K562 (cell line): ENCODE measurements around the gene BEST2. TPM values are rescaled to one million over a fixed set of nuclear protein-coding genes. Genes with fewer than 3 reads are reported as not detected.

ENCODE experiments used
- E2F8 ChIP-seq: fragments of 450-650 bp; IDR thresholded peaks from 2 replicates; pipeline ENCODE4 v1.7.1; 2018; ENCODE audit warnings: mild to moderate bottlenecking, low read depth; ENCODE audit not compliant: partially characterized antibody
- NFIX ChIP-seq: fragments of 250-450 bp; sonication (Bioruptor Pico); IDR thresholded peaks from 2 replicates; pipeline ENCODE4 v1.4.0; 2020; ENCODE audit warnings: low read depth, mild to moderate bottlenecking, moderate library complexity
- SIX5 ChIP-seq, 2 experiments: IDR thresholded peaks; 2 replicates each; pipeline ENCODE4 v1.6.1; 2011; ENCODE audit warnings: low read length in 2 of 2, borderline replicate concordance in 1 of 2, low read depth in 1 of 2, mild to moderate bottlenecking in 1 of 2, moderate library complexity in 1 of 2; ENCODE audit not compliant: insufficient read depth in 1 of 2
- USF2 ChIP-seq: sonication (generic); formaldehyde crosslinking; IDR thresholded peaks from 2 replicates; pipeline ENCODE4 v1.5.0; 2020; ENCODE audit warnings: missing genetic modification reagents
- ZNF175 ChIP-seq: fragments of 200-800 bp; sonication (Bioruptor generic); IDR thresholded peaks from 2 replicates; pipeline ENCODE4 v1.6.1; 2016; ENCODE audit warnings: low read depth, mild to moderate bottlenecking, missing genetic modification characterization, missing compliant biosample characterization
- ZNF280B ChIP-seq: fragments of 250-450 bp; sonication (Bioruptor Pico); IDR thresholded peaks from 2 replicates; pipeline ENCODE4 v1.5.1; 2021; ENCODE audit warnings: mild to moderate bottlenecking
- ZNF395 ChIP-seq: fragments of 200-800 bp; sonication (Bioruptor generic); IDR thresholded peaks from 2 replicates; pipeline ENCODE4 v1.6.1; 2017; ENCODE audit warnings: missing genetic modification characterization, missing compliant biosample characterization
- polyA plus RNA-seq, 8 experiments: library from polyadenylated mRNA; depleted of rRNA in 4 of 8; stranded (reverse) in 5 of 8; unstranded in 3 of 8; fragments of >200 nt; fragmentation: Nextera tagmentation in 2 of 8; fragmentation: Illumina TruSeq in 1 of 8; extraction: Ambion mirVana in 2 of 8; extraction: Trizol in 1 of 8; gene quantifications; 2 replicates each; pipeline versions ENCODE4 v1.2.1 to v1.2.3, GENCODE V29; 2011 to 2014; ENCODE audit warnings: inconsistent platforms in 1 of 8, missing spikeins in 1 of 8
- total RNA-seq, 7 experiments: library from RNA; depleted of rRNA in 6 of 7; stranded (reverse); fragments of >200 nt in 6 of 7; fragmentation: Illumina TruSeq in 2 of 7; extraction: Trizol in 2 of 7; gene quantifications; 2 replicates each; pipeline versions ENCODE4 v1.2.1 to v1.2.3, GENCODE V29; 2011 to 2021; ENCODE audit warnings: low replicate concordance in 1 of 7
- TF ChIP-seq, protein P1 (sequence below): fragments of 250-450 bp; sonication (Bioruptor Pico); IDR thresholded peaks from 2 replicates; pipeline ENCODE4 v1.4.0; 2020; ENCODE audit warnings: mild to moderate bottlenecking
- TF ChIP-seq, protein P2 (sequence below): IDR thresholded peaks from 2 replicates; pipeline ENCODE4 v1.6.1; 2016; ENCODE audit warnings: missing genetic modification characterization, missing compliant biosample characterization

Gene BEST2
- total and polyA plus RNA-seq, 9 of the 15 experiments (the other 6 are each of a cell fraction or from before 2014, with no cell fraction given), result not detected

DNA sequence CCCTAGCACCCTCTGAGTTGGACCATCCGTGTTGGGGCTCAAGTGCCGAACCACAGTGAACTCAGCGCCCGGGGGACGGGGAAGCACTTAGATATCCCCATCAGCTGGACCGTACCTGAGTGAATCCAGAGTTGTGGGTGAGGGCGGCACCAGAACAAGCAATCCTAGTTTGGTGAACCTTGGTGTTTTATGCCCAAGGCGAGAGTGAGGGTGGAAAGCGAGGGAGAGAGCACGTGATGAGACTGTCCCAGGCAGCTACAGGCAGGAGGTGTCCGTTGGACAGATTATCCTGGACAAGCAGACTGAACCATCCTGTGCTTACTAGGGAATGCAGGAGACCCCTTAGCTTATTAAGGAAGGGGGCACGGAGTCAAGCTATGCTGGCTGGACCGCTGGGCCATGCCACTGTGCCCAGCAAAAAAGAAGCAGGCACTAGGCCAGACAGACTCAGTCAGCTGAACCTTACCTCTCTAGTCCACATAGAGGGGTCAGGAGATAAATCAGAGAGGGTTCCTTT lies 13.7 kb upstream of the BEST2 start (continued):
- TF ChIP-seq, protein P1, sequence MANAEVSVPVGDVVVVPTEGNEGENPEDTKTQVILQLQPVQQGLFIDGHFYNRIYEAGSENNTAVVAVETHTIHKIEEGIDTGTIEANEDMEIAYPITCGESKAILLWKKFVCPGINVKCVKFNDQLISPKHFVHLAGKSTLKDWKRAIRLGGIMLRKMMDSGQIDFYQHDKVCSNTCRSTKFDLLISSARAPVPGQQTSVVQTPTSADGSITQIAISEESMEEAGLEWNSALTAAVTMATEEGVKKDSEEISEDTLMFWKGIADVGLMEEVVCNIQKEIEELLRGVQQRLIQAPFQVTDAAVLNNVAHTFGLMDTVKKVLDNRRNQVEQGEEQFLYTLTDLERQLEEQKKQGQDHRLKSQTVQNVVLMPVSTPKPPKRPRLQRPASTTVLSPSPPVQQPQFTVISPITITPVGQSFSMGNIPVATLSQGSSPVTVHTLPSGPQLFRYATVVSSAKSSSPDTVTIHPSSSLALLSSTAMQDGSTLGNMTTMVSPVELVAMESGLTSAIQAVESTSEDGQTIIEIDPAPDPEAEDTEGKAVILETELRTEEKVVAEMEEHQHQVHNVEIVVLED (CRISPR knock-in tag), result no peak
- TF ChIP-seq ZNF175 (CRISPR knock-in tag) (no peak), E2F8 (no peak), USF2 (CRISPR knock-in tag) (peak; percentile 54; the same call in 1 of the 2 replicates), ZNF395 (CRISPR knock-in tag) (peak; percentile 52; the same call in 1 of the 2 replicates), NFIX (no peak), SIX5 (IDR thresholded peaks at IDR 0.05; ENCODE audit: borderline replicate concordance in 1 of 2, insufficient read depth in 1 of 2, low read depth in 1 of 2, low read length in 2 of 2) (no peak), ZNF280B (CRISPR knock-in tag) (no peak)
- TF ChIP-seq, protein P2, sequence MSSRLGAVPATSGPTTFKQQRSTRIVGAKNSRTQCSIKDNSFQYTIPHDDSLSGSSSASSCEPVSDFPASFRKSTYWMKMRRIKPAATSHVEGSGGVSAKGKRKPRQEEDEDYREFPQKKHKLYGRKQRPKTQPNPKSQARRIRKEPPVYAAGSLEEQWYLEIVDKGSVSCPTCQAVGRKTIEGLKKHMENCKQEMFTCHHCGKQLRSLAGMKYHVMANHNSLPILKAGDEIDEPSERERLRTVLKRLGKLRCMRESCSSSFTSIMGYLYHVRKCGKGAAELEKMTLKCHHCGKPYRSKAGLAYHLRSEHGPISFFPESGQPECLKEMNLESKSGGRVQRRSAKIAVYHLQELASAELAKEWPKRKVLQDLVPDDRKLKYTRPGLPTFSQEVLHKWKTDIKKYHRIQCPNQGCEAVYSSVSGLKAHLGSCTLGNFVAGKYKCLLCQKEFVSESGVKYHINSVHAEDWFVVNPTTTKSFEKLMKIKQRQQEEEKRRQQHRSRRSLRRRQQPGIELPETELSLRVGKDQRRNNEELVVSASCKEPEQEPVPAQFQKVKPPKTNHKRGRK (tag), result no peak
